ENCODE measurements around the gene ZNF613. TPM values are rescaled to one million over a fixed set of nuclear protein-coding genes. Genes with fewer than 3 reads are reported as not detected.

ZNF613 gene
- total and polyA plus RNA-seq, 10 donors: 2.8 to 11.6 (median 5.4) TPM

DNA sequence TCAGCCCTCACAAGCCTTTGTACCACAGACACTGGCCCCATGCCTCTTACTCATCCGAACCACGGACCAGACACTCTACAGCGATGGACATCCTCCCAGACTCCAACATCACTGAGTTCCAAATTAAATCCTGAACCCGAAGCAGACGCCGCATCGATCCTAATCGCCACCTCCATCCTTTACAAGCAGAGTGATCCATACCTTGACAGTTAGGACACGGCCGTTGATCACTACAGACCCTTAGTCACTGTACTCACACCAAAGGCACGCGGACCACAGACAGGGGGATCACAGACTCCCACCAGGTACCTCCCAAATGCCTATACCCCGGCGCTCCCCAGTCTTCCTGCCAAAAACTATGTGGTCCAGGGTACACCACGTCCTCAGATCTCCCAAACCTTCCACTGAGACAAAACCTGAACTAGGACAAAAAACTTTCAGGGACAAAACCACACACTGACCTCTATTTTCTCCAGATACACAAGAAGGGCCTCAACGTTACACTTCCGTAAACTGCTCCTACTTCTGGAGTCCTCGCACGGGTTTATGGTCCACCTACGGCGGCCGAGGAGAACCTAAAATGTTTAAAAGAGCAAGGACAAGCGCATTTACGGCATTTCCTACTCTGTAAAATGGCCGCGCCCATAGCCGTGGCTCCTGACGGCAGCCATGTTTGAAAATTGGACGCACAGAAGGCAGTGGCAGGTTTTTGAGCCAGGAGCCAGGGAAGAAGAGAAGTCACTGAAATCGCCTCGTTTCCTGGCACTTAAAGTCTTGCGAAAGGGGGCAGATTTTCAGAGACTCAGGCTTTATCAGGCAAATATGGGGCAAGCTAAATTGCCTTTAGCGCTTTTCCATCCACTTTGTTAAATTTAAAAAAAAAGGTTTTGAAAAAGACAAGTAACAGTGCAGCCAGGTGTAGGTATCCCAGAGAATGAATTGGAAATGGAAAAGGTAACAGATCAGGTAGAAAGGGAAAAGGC is 59.3 kb downstream of the ZNF613 start, which contains the start of gene ZNF350:
TSS of gene ZNF350 (minus strand) at position 532 of the 983 bp plus-strand sequence. CDS start 12,480 bp downstream, outside the sequence.
- H3K27ac ChIP-seq: peak within 1 kb of the TSS; percentile 67 to 90 (median 83)
- TF ChIP-seq POLR2A (IDR thresholded peaks at IDR 0.05) (no peak), POLR2AphosphoS5 (IDR thresholded peaks at IDR 0.05) (peak in 2 of 3 donors; percentile 76 to 93)
- intact Hi-C loops (cut with DNase I; ENCODE audit: low total_unique reads): no loop called here

DNA sequence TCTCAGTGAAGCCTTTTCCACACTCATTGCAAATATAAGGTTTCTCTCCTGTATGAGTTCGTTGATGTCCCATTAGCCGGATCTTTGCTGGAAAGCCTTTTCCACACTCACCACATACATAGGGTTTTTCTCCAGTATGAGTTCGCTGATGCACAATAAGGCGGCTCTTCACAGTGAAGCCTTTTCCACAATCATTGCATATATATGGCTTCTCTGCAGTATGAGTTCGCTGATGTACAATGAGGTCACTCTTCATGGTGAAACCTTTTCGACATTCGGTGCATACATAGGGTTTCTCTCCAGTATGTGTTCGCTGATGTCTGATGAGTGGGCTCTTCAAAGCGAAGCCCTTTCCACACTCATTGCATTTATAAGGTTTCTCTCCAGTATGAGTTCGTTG is 66.2 kb downstream of the ZNF613 start:
- Histone ChIP-seq H3K4me1 (no peaks in the 10 kb centered on the region), H3K27ac (no peak overlapping the region), H3K9me3 (peaks cover 60 to 100% (median 100%) of the 10 kb centered on the region in 8 donors), H3K27me3 (replicated peaks in 1 of 7) (no peaks in the 10 kb centered on the region), H3K36me3 (peaks cover 19 to 68% (median 51%) of the 10 kb centered on the region in 6 donors), H3K4me3 (no peak overlapping the region)
- intact Hi-C loops (cut with DNase I; ENCODE audit: low total_unique reads): no loop called here
- DNase-seq: no peak
- 97 to 98% (median 98%) methylated on average over 10 of the region's 10 CpGs for WGBS, 5 donors
- TF ChIP-seq POLR2A (IDR thresholded peaks at IDR 0.05): no peak
- TF ChIP-seq, protein P1, sequence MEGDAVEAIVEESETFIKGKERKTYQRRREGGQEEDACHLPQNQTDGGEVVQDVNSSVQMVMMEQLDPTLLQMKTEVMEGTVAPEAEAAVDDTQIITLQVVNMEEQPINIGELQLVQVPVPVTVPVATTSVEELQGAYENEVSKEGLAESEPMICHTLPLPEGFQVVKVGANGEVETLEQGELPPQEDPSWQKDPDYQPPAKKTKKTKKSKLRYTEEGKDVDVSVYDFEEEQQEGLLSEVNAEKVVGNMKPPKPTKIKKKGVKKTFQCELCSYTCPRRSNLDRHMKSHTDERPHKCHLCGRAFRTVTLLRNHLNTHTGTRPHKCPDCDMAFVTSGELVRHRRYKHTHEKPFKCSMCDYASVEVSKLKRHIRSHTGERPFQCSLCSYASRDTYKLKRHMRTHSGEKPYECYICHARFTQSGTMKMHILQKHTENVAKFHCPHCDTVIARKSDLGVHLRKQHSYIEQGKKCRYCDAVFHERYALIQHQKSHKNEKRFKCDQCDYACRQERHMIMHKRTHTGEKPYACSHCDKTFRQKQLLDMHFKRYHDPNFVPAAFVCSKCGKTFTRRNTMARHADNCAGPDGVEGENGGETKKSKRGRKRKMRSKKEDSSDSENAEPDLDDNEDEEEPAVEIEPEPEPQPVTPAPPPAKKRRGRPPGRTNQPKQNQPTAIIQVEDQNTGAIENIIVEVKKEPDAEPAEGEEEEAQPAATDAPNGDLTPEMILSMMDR (IDR thresholded peaks at IDR 0.05 in 8 of 11, conservative IDR thresholded peaks at IDR 0.05 in 3 of 11): no peak
- TF ChIP-seq POLR2AphosphoS5 (IDR thresholded peaks at IDR 0.05): no peak

More for the DNA sequence above, 59.3 kb downstream of the ZNF613 start, which contains the start of gene ZNF350:
- Histone ChIP-seq H3K36me3 (peaks cover 0 to 43% (median 7%) of the 10 kb centered on the region in 6 donors), H3K4me3 (peak within 1 kb of the TSS; percentile 71 to 96 (median 88)), H3K27me3 (replicated peaks in 1 of 7) (no peaks in the 10 kb centered on the region), H3K9me3 (peaks cover 23 to 89% (median 87%) of the 10 kb centered on the region in 8 donors), H3K4me1 (peaks cover 8 to 23% (median 16%) of the 10 kb centered on the region in 6 donors)
- DNase-seq: peak; percentile 96
- 3 to 6% (median 4%) methylated on average over 33 of the region's 33 CpGs for WGBS, 5 donors

DNA sequence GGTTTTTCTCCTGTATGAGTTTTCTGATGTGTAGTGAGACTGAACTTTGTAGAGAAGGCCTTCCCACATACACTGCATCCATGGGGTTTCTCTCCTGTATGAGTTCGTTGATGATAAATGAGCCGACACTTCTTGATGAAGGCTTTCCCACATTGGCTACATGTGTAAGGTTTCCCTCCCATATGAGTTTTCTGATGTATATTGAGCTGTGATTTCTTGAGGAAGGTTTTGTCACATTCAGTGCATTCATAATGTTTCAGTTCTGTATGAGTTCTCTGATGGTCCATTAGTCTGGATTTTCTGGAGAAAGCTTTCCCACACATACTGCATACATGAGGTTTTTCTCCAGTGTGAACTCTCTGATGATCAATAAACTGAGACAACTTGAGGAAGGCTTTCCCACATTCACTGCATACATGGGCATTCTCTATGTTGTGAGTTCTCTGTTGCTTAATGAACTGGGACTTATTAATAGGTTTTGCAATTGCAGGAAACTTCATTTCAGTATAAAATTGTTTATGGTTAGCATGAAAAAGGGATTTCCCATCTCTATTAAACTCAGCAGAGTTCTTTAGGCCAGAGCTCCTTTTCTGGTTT is 66.9 kb downstream of the ZNF613 start:
- H3K4me1 ChIP-seq: no peaks in the 10 kb centered on the region
- TF ChIP-seq, protein P1 (IDR thresholded peaks at IDR 0.05 in 8 of 11, conservative IDR thresholded peaks at IDR 0.05 in 3 of 11): no peak
- TF ChIP-seq POLR2A (IDR thresholded peaks at IDR 0.05): no peak
- TF ChIP-seq POLR2AphosphoS5 (IDR thresholded peaks at IDR 0.05): no peak
- intact Hi-C loops (cut with DNase I; ENCODE audit: low total_unique reads): no loop called here
- H3K4me3 ChIP-seq: no peak overlapping the region
- peaks cover 25 to 75% (median 58%) of the 10 kb centered on the region in 6 donors for H3K36me3 ChIP-seq
- 90 to 99% (median 97%) methylated on average over 2 of the region's 2 CpGs for WGBS, 5 donors
- no peak overlapping the region for H3K27ac ChIP-seq
- H3K9me3 ChIP-seq: peaks cover 59 to 100% (median 100%) of the 10 kb centered on the region in 8 donors
- no peak for DNase-seq
- no peaks in the 10 kb centered on the region for H3K27me3 ChIP-seq (replicated peaks in 1 of 7)

Other genes starting within 250 kb of the ZNF613 start
- gene SPACA6, start 234.1 kb upstream of the ZNF613 start, total RNA-seq: 10 to 100 TPM; 16.4 to 29.3 (median 20.1) TPM
- 10 to 100 TPM in 2 of 3 donors, 1 to 10 TPM in 1; 9.6 to 44.2 (median 20.2) TPM for gene SPACA6, start 234.1 kb upstream of the ZNF613 start, polyA plus RNA-seq
- gene HAS1, start 203.5 kb upstream of the ZNF613 start, total RNA-seq: under 1 TPM in 2 of 7 donors, not detected in 5; 0.22 to 0.54 TPM
- gene HAS1, start 203.5 kb upstream of the ZNF613 start, polyA plus RNA-seq: under 1 TPM in 2 of 3 donors, not detected in 1; 0.11 to 0.58 TPM
- gene FPR1, start 175.6 kb upstream of the ZNF613 start, total RNA-seq: 100 to 1,000 TPM; 103 to 344 (median 144) TPM
- 10 to 100 TPM in 2 of 3 donors, 1 to 10 TPM in 1; 7.2 to 24.1 (median 12.2) TPM for gene FPR1, start 175.6 kb upstream of the ZNF613 start, polyA plus RNA-seq
- 10 to 100 TPM; 18.6 to 88.0 (median 37.1) TPM for gene FPR2, start 166.3 kb upstream of the ZNF613 start, total RNA-seq
- 1 to 10 TPM; 1.5 to 3.8 (median 2.0) TPM for gene FPR2, start 166.3 kb upstream of the ZNF613 start, polyA plus RNA-seq
- 10 to 100 TPM in 5 of 7 donors, 1 to 10 TPM in 2; 3.4 to 19.7 (median 13.5) TPM for gene FPR3, start 132.3 kb upstream of the ZNF613 start, total RNA-seq
- gene FPR3, start 132.3 kb upstream of the ZNF613 start, polyA plus RNA-seq: 1 to 10 TPM; 3.9 to 5.4 (median 3.9) TPM
- 10 to 100 TPM; 13.0 to 25.8 (median 20.9) TPM for gene ZNF577, start 39.5 kb upstream of the ZNF613 start, total RNA-seq
- 10 to 100 TPM; 11.4 to 31.7 (median 13.2) TPM for gene ZNF577, start 39.5 kb upstream of the ZNF613 start, polyA plus RNA-seq
- gene ZNF649, start 22.5 kb upstream of the ZNF613 start, total RNA-seq: 10 to 100 TPM; 13.1 to 19.7 (median 14.4) TPM
- gene ZNF649, start 22.5 kb upstream of the ZNF613 start, polyA plus RNA-seq: 1 to 10 TPM; 3.4 to 4.3 (median 3.5) TPM
- 10 to 100 TPM; 17.7 to 26.0 (median 20.2) TPM for gene ZNF350, start 59.4 kb downstream of the ZNF613 start, total RNA-seq
- gene ZNF350, start 59.4 kb downstream of the ZNF613 start, polyA plus RNA-seq: 10 to 100 TPM in 1 of 3 donors, 1 to 10 TPM in 2; 7.9 to 11.3 (median 8.1) TPM
- 10 to 100 TPM in 6 of 7 donors, 1 to 10 TPM in 1; 10.0 to 19.9 (median 12.3) TPM for gene ZNF615, start 80.7 kb downstream of the ZNF613 start, total RNA-seq
- 1 to 10 TPM; 2.0 to 3.5 (median 3.1) TPM for gene ZNF615, start 80.7 kb downstream of the ZNF613 start, polyA plus RNA-seq
- gene ZNF614, start 100.9 kb downstream of the ZNF613 start, total RNA-seq: 10 to 100 TPM in 3 of 7 donors, 1 to 10 TPM in 4; 6.3 to 10.9 (median 9.4) TPM
- gene ZNF614, start 100.9 kb downstream of the ZNF613 start, polyA plus RNA-seq: 1 to 10 TPM; 3.0 to 4.1 (median 4.1) TPM
- gene ZNF432, start 121.4 kb downstream of the ZNF613 start, total RNA-seq: 10 to 100 TPM in 6 of 7 donors, 1 to 10 TPM in 1; 9.1 to 20.8 (median 11.6) TPM
- 10 to 100 TPM in 1 of 3 donors, 1 to 10 TPM in 2; 4.5 to 10.6 (median 7.2) TPM for gene ZNF432, start 121.4 kb downstream of the ZNF613 start, polyA plus RNA-seq
- gene ZNF841, start 168.3 kb downstream of the ZNF613 start, total RNA-seq: 10 to 100 TPM; 19.6 to 39.9 (median 29.1) TPM
- 10 to 100 TPM in 2 of 3 donors, 1 to 10 TPM in 1; 6.0 to 15.0 (median 13.3) TPM for gene ZNF841, start 168.3 kb downstream of the ZNF613 start, polyA plus RNA-seq
- gene ZNF616, start 212.5 kb downstream of the ZNF613 start, total RNA-seq: 10 to 100 TPM in 4 of 7 donors, 1 to 10 TPM in 3; 7.5 to 22.6 (median 10.3) TPM
- 1 to 10 TPM; 1.3 to 2.1 (median 2.1) TPM for gene ZNF616, start 212.5 kb downstream of the ZNF613 start, polyA plus RNA-seq
- gene ZNF836, start 244.1 kb downstream of the ZNF613 start, total RNA-seq: 10 to 100 TPM; 16.7 to 26.8 (median 21.0) TPM
- gene ZNF836, start 244.1 kb downstream of the ZNF613 start, polyA plus RNA-seq: 1 to 10 TPM; 4.9 to 7.6 (median 7.3) TPM

Data from spleen (tissue), 11 donors.